ENCODE measurements around the gene IGF1R.
A peak's percentile ranks its signal among the peaks of the same experiment; 100 is the strongest.

Gene IGF1R

DNA sequence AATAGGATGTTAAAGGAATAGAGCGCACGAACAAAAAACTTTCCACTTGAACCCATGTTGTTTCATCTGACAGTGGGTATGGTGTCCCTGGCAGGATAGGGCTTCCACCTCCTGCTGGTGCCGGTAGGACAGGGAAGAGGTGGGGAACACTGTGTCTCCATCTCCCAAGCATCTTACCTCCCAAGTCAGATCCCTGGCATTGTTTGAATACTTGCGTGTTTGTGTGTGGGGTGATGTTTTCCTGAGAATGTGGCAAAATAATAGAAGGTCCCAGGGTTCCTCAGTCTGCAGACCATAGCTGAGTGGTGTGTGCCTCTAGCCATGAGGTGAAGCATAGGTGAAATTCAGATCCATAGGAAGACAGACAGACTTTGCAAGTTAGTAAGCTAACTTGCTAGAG, 119.4 kb downstream of the IGF1R start:
- H3K4me3 Mint-ChIP-seq: no peak overlapping the region
- H3K27me3 Mint-ChIP-seq: peaks cover 20 to 33% of the 10 kb centered on the region in 2 donors
- no peaks in the 10 kb centered on the region for H3K36me3 Mint-ChIP-seq (ENCODE audit: insufficient read depth)
- peaks cover 0 to 2% of the 10 kb centered on the region in 2 donors for H3K4me1 Mint-ChIP-seq (ENCODE audit: low read depth in 2 of 2)
- no peak for DNase-seq
- no peak for ATAC-seq (replicated peaks)
- H3K9me3 Mint-ChIP-seq: no peaks in the 10 kb centered on the region
- no peak overlapping the region for H3K27ac Mint-ChIP-seq

- Mint-ChIP-seq H3K4me1 (ENCODE audit: low read depth in 2 of 2) (no peaks in the 10 kb centered on the region), H3K36me3 (ENCODE audit: insufficient read depth) (no peaks in the 10 kb centered on the region), H3K4me3 (no peak overlapping the region), H3K27ac (no peak overlapping the region), H3K9me3 (no peaks in the 10 kb centered on the region), H3K27me3 (peaks cover 20 to 38% of the 10 kb centered on the region in 2 donors)
- no peak for ATAC-seq (replicated peaks)
- no peak for DNase-seq
Observed at GRCh38 chr15:98769867-98770266, 121.5 kb downstream of the IGF1R start.

GRCh38 chr15:98770984-98771383, 122.6 kb downstream of the IGF1R start:
- DNase-seq: no peak
- Mint-ChIP-seq H3K36me3 (ENCODE audit: insufficient read depth) (peaks cover 3% of the 10 kb centered on the region), H3K4me1 (ENCODE audit: low read depth in 2 of 2) (no peaks in the 10 kb centered on the region), H3K27ac (no peak overlapping the region), H3K9me3 (no peaks in the 10 kb centered on the region), H3K27me3 (peaks cover 14 to 33% of the 10 kb centered on the region in 2 donors), H3K4me3 (no peak overlapping the region)
- ATAC-seq (replicated peaks): no peak

DNA sequence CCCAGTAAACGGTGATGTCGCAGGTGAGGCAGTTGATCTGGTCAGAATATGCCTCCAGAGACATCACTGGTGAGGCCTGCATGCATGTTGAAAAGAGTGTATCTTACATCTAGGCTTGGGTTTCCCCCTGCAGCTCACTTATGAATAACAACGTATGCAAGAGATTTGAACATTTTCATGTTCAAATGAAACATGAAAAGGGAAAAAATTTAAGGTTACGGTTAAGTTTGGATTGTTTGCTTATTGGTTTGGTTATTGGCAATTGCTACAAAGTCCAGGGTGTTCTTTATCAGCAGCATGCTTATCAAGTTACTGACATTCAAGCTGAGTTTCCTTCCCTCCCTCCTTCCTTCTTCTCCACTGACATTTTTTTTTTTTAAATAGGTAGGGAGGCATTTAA, 123.2 kb downstream of the IGF1R start:
- ATAC-seq (replicated peaks): no peak
- DNase-seq: no peak
- Mint-ChIP-seq H3K9me3 (no peaks in the 10 kb centered on the region), H3K27ac (no peak overlapping the region), H3K4me1 (ENCODE audit: low read depth in 2 of 2) (no peaks in the 10 kb centered on the region), H3K27me3 (peaks cover 11 to 35% of the 10 kb centered on the region in 2 donors), H3K36me3 (ENCODE audit: insufficient read depth) (peaks cover 3% of the 10 kb centered on the region), H3K4me3 (no peak overlapping the region)

- Mint-ChIP-seq H3K9me3 (no peaks in the 10 kb centered on the region), H3K4me1 (ENCODE audit: low read depth in 2 of 2) (peaks cover 0 to 9% of the 10 kb centered on the region in 2 donors), H3K36me3 (ENCODE audit: insufficient read depth) (peaks cover 3% of the 10 kb centered on the region), H3K4me3 (no peak overlapping the region), H3K27me3 (peaks cover 11 to 42% of the 10 kb centered on the region in 2 donors), H3K27ac (no peak overlapping the region)
- ATAC-seq (replicated peaks) (no peak), DNase-seq (no peak)
Observed at GRCh38 chr15:98772895-98773294, 124.6 kb downstream of the IGF1R start.

DNA sequence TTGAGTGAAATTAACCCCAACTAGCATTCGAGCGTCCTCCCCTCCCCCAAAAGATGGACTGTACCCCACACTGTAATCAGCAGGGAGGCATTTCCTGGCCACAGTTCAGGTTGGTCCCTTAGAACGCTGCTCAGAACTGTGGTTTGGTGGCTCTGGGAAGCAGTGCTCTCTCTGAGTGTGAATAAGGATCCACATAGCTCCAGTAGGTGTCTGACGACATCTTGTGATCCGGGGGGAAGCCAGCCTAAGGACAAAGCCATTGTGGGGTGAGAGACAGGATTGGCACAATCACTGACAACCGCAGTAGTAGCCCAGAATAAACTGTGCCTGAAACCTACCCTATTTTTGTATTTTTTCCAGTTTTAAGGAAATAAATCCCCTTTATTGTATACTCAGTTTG, 125.3 kb downstream of the IGF1R start:
- no peak overlapping the region for H3K27ac Mint-ChIP-seq
- peaks cover 0 to 9% of the 10 kb centered on the region in 2 donors for H3K4me1 Mint-ChIP-seq (ENCODE audit: low read depth in 2 of 2)
- H3K9me3 Mint-ChIP-seq: no peaks in the 10 kb centered on the region
- no peak for ATAC-seq (replicated peaks)
- peaks cover 3% of the 10 kb centered on the region for H3K36me3 Mint-ChIP-seq (ENCODE audit: insufficient read depth)
- H3K4me3 Mint-ChIP-seq: no peak overlapping the region
- no peak for DNase-seq
- peaks cover 11 to 46% of the 10 kb centered on the region in 2 donors for H3K27me3 Mint-ChIP-seq

DNA sequence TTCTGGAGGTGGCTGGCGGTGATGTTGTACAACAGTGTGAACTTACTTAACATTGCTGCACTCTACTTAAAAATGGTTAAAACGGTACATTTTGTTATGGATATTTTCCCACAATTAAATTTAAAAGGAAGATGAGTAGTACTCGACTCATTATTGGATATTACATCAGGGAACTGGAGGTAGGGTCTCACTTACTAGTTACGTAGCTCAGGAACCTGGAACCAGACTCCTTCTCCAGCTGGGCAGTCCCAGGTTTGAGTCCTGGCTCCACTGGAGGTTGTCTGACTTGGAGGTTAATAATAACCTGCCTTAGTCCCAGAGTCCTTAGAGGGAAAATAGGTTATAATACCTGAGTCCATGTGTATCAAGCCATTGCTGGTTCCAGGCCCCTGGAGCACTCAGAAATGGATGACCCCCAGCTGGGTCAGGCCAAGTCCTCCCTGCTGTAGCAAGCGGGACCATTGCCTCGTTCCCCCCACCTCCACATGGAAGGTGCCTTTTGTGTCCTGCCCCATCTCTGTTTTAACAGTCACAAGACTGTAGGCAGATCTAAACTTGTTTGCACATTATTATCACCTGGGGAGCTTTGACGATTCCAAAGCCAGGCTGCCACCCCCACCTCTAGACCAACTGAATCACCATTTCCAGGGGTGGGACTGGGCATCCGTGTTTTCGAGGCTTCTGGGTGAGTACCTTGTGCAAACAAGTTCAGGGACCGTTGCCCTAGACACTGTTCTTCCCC, 126.6 kb downstream of the IGF1R start:
- Mint-ChIP-seq H3K9me3 (no peaks in the 10 kb centered on the region), H3K4me1 (ENCODE audit: low read depth in 2 of 2) (peaks cover 3 to 13% of the 10 kb centered on the region in 2 donors), H3K27ac (peak overlapping the region in 1 of 2 donors; percentile 32), H3K27me3 (peaks cover 11 to 46% of the 10 kb centered on the region in 2 donors), H3K36me3 (ENCODE audit: insufficient read depth) (peaks cover 3% of the 10 kb centered on the region), H3K4me3 (no peak overlapping the region)
- no peak for DNase-seq
- ATAC-seq (replicated peaks): no peak

DNA sequence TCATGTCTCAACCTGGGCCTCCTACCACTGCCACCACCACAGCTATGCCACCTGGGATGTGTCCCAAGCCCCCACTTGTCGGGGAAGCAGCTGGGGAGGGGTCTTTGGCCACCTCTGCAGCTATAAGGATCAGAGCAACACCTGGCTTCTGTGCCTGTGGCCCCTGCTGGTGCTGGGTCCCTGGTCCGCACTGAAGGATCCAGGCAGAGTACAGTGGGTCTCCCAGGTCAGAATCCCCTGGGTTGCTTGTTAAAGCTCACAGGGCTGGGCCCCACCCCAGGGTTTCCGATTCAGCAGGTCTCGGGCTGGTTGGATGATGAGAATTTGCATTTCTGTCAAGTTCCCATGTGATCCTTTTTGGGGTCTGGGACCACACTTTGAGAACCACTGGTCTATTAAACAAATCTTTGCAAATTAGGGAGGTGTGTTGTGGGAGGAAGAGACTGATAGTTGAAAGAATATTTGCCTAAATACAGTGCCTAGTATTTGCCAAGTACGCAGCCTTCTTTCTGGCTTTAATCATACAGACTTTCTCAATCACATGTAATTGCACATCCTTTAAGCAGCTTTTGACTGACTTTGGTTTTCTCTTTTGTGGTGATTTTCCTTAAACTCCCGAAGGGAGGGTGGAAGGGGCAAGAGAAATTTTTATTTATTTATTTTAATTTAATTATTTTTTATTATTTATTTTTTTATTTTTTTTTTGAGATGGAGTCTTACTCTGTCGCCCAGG, 127.3 kb downstream of the IGF1R start:
- ATAC-seq (replicated peaks) (no peak), DNase-seq (no peak)
- Mint-ChIP-seq H3K27ac (peak overlapping the region in 1 of 2 donors; percentile 32), H3K27me3 (peaks cover 11 to 40% of the 10 kb centered on the region in 2 donors), H3K4me3 (no peak overlapping the region), H3K4me1 (ENCODE audit: low read depth in 2 of 2) (peaks cover 3 to 13% of the 10 kb centered on the region in 2 donors), H3K36me3 (ENCODE audit: insufficient read depth) (peaks cover 3% of the 10 kb centered on the region), H3K9me3 (no peaks in the 10 kb centered on the region)

DNA sequence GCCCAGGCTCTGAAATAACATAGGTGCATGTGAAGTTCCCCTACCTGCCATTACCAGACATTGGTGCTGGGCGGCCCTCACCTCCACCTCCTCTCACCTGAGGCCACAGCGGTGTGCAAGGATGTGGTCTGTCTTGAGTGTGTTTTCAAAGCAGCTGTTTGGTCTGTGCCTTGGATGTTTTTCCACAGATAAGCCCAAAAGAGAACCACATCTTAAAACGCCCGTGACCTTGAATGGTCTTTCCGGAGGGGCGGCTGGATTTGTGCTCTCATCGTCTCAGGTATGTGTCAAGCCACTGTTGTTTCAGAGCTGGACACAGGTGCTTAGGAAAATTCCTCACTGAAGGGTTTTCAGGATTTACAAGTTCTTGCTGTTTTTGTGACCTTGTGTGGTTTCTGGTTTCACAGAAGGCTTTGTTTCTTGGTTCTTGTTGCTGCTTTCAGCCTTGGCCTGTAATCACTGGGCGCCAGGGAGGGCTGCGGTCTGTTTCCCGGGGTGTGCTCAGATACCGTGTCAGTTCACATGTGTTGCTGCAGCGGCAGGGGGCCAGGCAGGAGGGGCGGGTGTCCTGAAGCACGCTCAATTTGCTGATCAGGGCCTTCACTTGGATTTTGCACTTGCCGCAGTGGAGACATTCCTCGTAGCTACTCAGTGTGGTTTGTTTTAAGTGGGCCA, 128.4 kb downstream of the IGF1R start:
- no peaks in the 10 kb centered on the region for H3K9me3 Mint-ChIP-seq
- H3K36me3 Mint-ChIP-seq (ENCODE audit: insufficient read depth): peaks cover 3% of the 10 kb centered on the region
- H3K27me3 Mint-ChIP-seq: peaks cover under 1 to 30% of the 10 kb centered on the region in 2 donors
- DNase-seq (no peak), ATAC-seq (replicated peaks) (peak; percentile 64)
- H3K27ac Mint-ChIP-seq: no peak overlapping the region
- H3K4me1 Mint-ChIP-seq (ENCODE audit: low read depth in 2 of 2): peaks cover 3 to 13% of the 10 kb centered on the region in 2 donors
- peak overlapping the region; percentile 22 to 59 for H3K4me3 Mint-ChIP-seq

GRCh38 chr15:98777426-98777825, 129.1 kb downstream of the IGF1R start:
- Mint-ChIP-seq H3K36me3 (ENCODE audit: insufficient read depth) (peaks cover 3% of the 10 kb centered on the region), H3K27me3 (peaks cover 0 to 27% of the 10 kb centered on the region in 2 donors), H3K9me3 (no peaks in the 10 kb centered on the region), H3K4me3 (peak overlapping the region in 1 of 2 donors; percentile 59), H3K27ac (peak overlapping the region in 1 of 2 donors; percentile 57), H3K4me1 (ENCODE audit: low read depth in 2 of 2) (peaks cover 3 to 13% of the 10 kb centered on the region in 2 donors)
- DNase-seq (no peak), ATAC-seq (replicated peaks) (no peak)

- DNase-seq (no peak), ATAC-seq (replicated peaks) (no peak)
- peaks cover 0 to 27% of the 10 kb centered on the region in 2 donors for H3K27me3 Mint-ChIP-seq
- H3K4me1 Mint-ChIP-seq (ENCODE audit: low read depth in 2 of 2): peaks cover 3 to 13% of the 10 kb centered on the region in 2 donors
- peaks cover 3% of the 10 kb centered on the region for H3K36me3 Mint-ChIP-seq (ENCODE audit: insufficient read depth)
- no peak overlapping the region for H3K4me3 Mint-ChIP-seq
- no peaks in the 10 kb centered on the region for H3K9me3 Mint-ChIP-seq
- H3K27ac Mint-ChIP-seq: no peak overlapping the region
Observed at GRCh38 chr15:98778263-98778959, 130.1 kb downstream of the IGF1R start.

DNA sequence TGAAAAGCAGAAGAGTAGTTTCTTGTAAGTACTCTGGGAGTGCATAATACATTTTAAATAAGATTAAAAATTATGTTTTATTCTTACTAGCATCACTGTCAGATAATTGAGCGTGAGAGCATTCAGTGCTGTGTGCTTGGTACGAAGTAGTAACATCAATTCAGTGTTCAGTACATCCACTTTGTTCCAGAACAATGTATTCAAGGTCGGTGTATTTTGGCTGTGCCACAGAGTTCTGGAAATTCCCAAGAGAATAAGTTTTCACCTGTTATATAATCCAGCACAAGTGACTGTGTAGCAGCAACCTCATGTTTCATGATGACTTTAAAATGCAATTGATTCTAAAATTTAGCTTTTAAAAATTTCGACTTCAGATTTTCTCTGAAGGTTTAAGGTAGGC, 130.6 kb downstream of the IGF1R start:
- Mint-ChIP-seq H3K27me3 (peaks cover 0 to 25% of the 10 kb centered on the region in 2 donors), H3K4me3 (no peak overlapping the region), H3K9me3 (no peaks in the 10 kb centered on the region), H3K36me3 (ENCODE audit: insufficient read depth) (peaks cover 3% of the 10 kb centered on the region), H3K27ac (no peak overlapping the region), H3K4me1 (ENCODE audit: low read depth in 2 of 2) (peaks cover 3 to 13% of the 10 kb centered on the region in 2 donors)
- no peak for ATAC-seq (replicated peaks)
- DNase-seq: no peak

Data from effector memory CD8-positive, alpha-beta T cell (primary cell).